Measurements from ENCODE around the gene ST3GAL3. TPM values are rescaled to one million over a fixed set of nuclear protein-coding genes. Genes with fewer than 3 reads are reported as not detected.

Gene ST3GAL3
- total and polyA plus RNA-seq, 2 of the 13 experiments (the other 11 are each of a cell fraction or from before 2014, with no cell fraction given), result 5.1 to 8.1 TPM

DNA sequence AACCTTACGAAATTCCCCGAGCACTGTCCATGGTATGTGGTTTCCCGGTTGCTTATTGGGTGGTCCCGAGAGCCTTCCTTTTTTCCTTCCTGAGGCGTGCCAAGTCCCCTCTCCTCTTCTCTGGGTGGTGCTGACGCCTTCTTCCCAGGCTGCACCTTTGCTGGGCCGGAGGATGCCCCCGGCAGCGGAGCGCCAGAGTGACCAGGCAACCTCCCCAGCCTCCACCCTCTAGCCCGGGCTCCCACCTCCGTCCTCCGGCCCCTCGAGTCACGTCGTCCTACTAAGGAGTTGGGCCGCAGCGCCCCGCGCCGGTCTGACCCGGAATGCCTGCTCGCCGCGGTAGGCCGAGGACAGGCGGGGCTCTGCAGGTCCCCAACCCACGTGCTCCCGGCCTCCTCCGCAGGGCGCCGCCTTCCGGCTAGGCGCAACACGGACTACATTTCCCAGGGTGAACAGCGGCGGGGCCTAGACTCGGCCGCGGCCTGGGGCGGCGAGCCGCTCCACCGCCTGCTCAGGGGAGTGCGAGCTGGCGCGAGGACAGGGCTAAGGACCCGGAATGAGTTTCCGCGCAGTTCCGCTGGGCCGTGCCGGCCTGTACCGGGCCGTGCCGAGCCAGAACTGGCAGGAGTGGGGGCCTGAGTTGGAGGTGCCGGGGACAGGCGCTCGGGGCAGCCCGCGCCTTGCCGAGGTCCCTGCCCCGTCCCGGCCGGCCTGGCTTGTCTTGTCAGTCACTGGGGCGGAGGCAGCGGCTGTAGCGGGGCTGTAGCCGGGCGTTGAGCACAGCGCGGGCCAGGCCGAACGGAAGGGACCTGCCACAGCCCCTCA is 239.1 kb downstream of the ST3GAL3 start, which contains the start of gene IPO13 (continued):
- TF ChIP-seq, protein P1, sequence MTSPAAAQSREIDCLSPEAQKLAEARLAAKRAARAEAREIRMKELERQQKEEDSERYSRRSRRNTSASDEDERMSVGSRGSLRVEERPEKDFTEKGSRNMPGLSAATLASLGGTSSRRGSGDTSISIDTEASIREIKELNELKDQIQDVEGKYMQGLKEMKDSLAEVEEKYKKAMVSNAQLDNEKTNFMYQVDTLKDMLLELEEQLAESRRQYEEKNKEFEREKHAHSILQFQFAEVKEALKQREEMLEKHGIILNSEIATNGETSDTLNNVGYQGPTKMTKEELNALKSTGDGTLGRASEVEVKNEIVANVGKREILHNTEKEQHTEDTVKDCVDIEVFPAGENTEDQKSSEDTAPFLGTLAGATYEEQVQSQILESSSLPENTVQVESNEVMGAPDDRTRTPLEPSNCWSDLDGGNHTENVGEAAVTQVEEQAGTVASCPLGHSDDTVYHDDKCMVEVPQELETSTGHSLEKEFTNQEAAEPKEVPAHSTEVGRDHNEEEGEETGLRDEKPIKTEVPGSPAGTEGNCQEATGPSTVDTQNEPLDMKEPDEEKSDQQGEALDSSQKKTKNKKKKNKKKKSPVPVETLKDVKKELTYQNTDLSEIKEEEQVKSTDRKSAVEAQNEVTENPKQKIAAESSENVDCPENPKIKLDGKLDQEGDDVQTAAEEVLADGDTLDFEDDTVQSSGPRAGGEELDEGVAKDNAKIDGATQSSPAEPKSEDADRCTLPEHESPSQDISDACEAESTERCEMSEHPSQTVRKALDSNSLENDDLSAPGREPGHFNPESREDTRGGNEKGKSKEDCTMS (CRISPR knock-in tag; conservative IDR thresholded peaks at IDR 0.05), result no peak
- TF ChIP-seq ZNF333 (CRISPR knock-in tag; IDR thresholded peaks at IDR 0.05; ENCODE audit: borderline replicate concordance), result peak; percentile 97
- TF ChIP-seq CEBPB (IDR thresholded peaks at IDR 0.05; ENCODE audit: borderline replicate concordance, low read depth, low read length), result no peak
- TF ChIP-seq, protein P2, sequence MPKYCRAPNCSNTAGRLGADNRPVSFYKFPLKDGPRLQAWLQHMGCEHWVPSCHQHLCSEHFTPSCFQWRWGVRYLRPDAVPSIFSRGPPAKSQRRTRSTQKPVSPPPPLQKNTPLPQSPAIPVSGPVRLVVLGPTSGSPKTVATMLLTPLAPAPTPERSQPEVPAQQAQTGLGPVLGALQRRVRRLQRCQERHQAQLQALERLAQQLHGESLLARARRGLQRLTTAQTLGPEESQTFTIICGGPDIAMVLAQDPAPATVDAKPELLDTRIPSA (CRISPR knock-in tag; IDR thresholded peaks at IDR 0.05; ENCODE audit: borderline replicate concordance), result 0 out of 2 replicates have a peak, but pooled peaks have one; percentile 72
- no peak for TF ChIP-seq ZNF260 (CRISPR knock-in tag; IDR thresholded peaks at IDR 0.05; ENCODE audit: borderline replicate concordance, low read depth)
- TF ChIP-seq JDP2 (CRISPR knock-in tag; IDR thresholded peaks at IDR 0.05; ENCODE audit: borderline replicate concordance), result no peak; the same call in 1 of the 2 replicates
- TF ChIP-seq, protein P3, sequence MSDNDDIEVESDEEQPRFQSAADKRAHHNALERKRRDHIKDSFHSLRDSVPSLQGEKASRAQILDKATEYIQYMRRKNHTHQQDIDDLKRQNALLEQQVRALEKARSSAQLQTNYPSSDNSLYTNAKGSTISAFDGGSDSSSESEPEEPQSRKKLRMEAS (IDR thresholded peaks at IDR 0.05), result peak; percentile 99
- TF ChIP-seq ETV6 (CRISPR knock-in tag; conservative IDR thresholded peaks at IDR 0.05), result peak; percentile 80; the same call in 1 of the 2 replicates
- peak; percentile 77; the same call in 1 of the 2 replicates for TF ChIP-seq TOE1 (CRISPR knock-in tag; IDR thresholded peaks at IDR 0.05)
- TF ChIP-seq ZNF382 (CRISPR knock-in tag; IDR thresholded peaks at IDR 0.05; ENCODE audit: borderline replicate concordance), result no peak
- TF ChIP-seq HNRNPUL1 (IDR thresholded peaks at IDR 0.05; ENCODE audit: low read depth, low read length), result no peak
- TF ChIP-seq HDAC1 (CRISPR knock-in tag; IDR thresholded peaks at IDR 0.05), result peak; percentile 98
- no peak; the same call in 1 of the 2 replicates for TF ChIP-seq TP53 (CRISPR knock-in tag; conservative IDR thresholded peaks at IDR 0.05)
- no peak for TF ChIP-seq ZFP36 (IDR thresholded peaks at IDR 0.05; ENCODE audit: borderline replicate concordance, low read depth, low read length, partially characterized antibody)
- TF ChIP-seq, protein P4, sequence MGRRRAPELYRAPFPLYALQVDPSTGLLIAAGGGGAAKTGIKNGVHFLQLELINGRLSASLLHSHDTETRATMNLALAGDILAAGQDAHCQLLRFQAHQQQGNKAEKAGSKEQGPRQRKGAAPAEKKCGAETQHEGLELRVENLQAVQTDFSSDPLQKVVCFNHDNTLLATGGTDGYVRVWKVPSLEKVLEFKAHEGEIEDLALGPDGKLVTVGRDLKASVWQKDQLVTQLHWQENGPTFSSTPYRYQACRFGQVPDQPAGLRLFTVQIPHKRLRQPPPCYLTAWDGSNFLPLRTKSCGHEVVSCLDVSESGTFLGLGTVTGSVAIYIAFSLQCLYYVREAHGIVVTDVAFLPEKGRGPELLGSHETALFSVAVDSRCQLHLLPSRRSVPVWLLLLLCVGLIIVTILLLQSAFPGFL (CRISPR knock-in tag; IDR thresholded peaks at IDR 0.05), result no peak
- no peak; the same call in 1 of the 2 replicates for TF ChIP-seq ZNF83 (CRISPR knock-in tag; IDR thresholded peaks at IDR 0.05; ENCODE audit: borderline replicate concordance)
- no peak for TF ChIP-seq JUNB (CRISPR knock-in tag; IDR thresholded peaks at IDR 0.05; ENCODE audit: borderline replicate concordance)
- peak; percentile 76 to 87 for TF ChIP-seq POLR2A (IDR thresholded peaks at IDR 0.05; ENCODE audit: insufficient read depth in 1 of 2, low read depth in 2 of 2, low read length in 2 of 2)
- TF ChIP-seq HOXA3 (CRISPR knock-in tag; IDR thresholded peaks at IDR 0.05), result peak; percentile 87
- peak; percentile 30; the same call in 1 of the 2 replicates for TF ChIP-seq SIX1 (CRISPR knock-in tag; IDR thresholded peaks at IDR 0.05; ENCODE audit: borderline replicate concordance)
- TF ChIP-seq RCOR2 (CRISPR knock-in tag; IDR thresholded peaks at IDR 0.05), result peak; percentile 52; the same call in 1 of the 2 replicates
- TF ChIP-seq MIXL1 (CRISPR knock-in tag; IDR thresholded peaks at IDR 0.05), result peak; percentile 48; the same call in 1 of the 2 replicates
- no peak for TF ChIP-seq PRPF4 (IDR thresholded peaks at IDR 0.05; ENCODE audit: low read depth, low read length, poor library complexity, severe bottlenecking)
- TF ChIP-seq, protein P5, sequence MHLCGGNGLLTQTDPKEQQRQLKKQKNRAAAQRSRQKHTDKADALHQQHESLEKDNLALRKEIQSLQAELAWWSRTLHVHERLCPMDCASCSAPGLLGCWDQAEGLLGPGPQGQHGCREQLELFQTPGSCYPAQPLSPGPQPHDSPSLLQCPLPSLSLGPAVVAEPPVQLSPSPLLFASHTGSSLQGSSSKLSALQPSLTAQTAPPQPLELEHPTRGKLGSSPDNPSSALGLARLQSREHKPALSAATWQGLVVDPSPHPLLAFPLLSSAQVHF (CRISPR knock-in tag; IDR thresholded peaks at IDR 0.05), result peak; percentile 80
- peak; percentile 61 for TF ChIP-seq MED8 (CRISPR knock-in tag; IDR thresholded peaks at IDR 0.05; ENCODE audit: insufficient replicate concordance)
- peak; percentile 48; the same call in 1 of the 2 replicates for TF ChIP-seq ZNF3 (CRISPR knock-in tag; IDR thresholded peaks at IDR 0.05)

Data from HepG2 (cell line).